HG03159 (cell line): ENCODE results near the gene RAI14.
"Not testable (repeated sequence)": the region's sequence is repeated elsewhere in the genome, so short reads cannot be mapped to it uniquely, and the experiment has no call there.

Experiments
- ATAC-seq: cut with Tn5 transposase; IDR thresholded peaks from one replicate; pipeline ENCODE4 v1.9.1; 2021; ENCODE audit warnings: mild to moderate bottlenecking, moderate library complexity; ENCODE audit not compliant: unreplicated experiment

The RAI14 gene

GRCh38 chr5:34758514-34758913 is 102.4 kb downstream of the RAI14 start:
- ATAC-seq: no peak

GRCh38 chr5:34759213-34759612 is 103.1 kb downstream of the RAI14 start:
- not testable (repeated sequence) for ATAC-seq

- no peak for ATAC-seq
Observed at GRCh38 chr5:34765662-34766061, 109.5 kb downstream of the RAI14 start.

- ATAC-seq: no peak
Observed at GRCh38 chr5:34767180-34767579, 111.1 kb downstream of the RAI14 start.

DNA sequence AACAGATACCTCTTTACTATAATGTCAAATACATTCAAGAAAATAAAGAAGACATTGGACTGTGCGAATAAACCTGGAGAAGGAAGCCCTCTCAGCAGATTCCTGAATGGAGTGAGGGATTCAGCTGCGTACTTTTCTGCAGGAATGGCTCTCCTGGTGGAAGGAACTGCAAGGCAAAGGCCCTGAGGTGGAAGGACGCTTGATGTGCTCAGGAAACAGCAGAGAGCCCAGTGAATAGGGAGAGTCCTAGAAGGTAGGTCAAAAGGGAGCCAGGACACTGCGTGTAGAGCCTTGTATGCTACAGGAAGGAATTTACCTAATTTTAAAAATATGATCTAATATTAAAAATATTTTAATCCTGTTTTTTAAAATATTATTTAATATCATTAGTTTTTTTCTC is 114.4 kb downstream of the RAI14 start:
- no peak for ATAC-seq

DNA sequence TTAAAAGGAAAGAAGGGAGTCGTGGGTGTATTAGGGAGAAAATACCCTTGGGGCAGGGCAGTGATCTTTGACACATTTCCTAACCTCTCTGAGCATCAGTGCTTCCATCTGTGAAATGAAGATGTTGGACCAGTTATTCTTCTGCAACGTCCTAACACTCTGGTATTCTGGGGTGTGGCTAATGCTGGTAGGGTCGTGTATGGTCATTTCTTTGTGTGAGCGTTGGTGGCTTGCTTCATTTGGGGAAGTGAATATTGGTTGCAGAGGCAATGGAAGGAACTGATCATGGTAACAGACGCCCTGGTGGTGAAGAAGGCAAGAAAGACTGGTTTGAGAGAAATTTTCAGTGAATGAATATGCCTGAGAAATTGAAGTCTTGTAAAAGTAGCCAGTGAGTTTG is 114.9 kb downstream of the RAI14 start:
- ATAC-seq: no peak

- no peak for ATAC-seq
Observed at GRCh38 chr5:34772267-34773098, 116.4 kb downstream of the RAI14 start.

GRCh38 chr5:34774139-34774538 is 118.0 kb downstream of the RAI14 start:
- no peak for ATAC-seq

DNA sequence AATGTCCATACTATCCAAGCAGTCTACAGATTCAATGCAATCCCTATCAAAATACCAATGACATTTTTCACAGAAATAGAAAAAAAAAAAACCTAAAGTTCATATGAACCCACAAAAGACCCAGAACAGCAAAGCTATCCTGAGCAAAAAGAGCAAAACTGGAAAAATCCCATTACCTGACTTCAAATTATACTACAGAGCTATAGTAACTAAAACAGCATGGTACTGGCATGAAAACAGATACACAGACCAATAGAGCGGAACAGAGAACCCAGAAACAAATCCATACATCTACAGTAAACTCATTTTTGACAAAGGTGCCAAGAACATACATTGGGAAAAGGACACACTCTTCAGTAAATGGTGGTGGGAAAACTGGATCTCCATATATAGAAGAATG is 118.5 kb downstream of the RAI14 start:
- ATAC-seq: not testable (repeated sequence)

GRCh38 chr5:34775886-34776285 is 119.8 kb downstream of the RAI14 start:
- ATAC-seq: no peak

DNA sequence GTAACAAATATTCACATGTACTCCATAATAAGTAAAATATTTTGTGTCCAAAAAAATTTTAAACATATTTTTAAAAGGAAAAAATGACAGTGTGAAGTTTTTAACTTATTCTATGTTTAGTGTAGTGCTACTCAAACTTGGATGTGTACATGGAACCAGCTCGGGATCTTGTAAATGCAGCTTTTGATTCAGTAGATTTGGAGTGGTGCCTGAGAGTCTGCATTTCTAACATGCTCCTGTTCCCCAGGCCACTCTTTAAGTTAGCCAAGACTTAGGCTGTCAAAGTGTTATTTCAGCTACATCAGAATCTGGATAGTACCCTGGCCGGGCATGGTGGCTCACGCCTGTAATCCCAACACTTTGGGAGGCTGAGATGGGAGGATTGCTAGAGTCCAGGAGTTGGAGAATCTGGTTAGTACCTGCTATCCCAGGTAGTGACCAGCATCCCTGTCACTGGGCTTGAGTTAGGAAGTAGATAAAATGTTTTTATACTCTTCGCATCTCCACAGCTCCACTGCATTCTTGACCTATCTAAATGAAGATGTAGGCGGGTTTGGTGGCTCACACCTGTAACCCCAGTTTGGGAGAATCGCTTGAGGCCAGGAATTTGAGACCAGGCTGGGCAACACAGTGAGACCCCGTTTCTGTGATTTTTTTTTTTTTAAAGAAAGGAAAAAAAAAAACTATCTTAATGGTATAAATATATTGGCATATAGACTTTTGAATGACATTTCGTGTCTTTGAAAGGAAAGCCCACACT is 122.1 kb downstream of the RAI14 start:
- no peak for ATAC-seq

DNA sequence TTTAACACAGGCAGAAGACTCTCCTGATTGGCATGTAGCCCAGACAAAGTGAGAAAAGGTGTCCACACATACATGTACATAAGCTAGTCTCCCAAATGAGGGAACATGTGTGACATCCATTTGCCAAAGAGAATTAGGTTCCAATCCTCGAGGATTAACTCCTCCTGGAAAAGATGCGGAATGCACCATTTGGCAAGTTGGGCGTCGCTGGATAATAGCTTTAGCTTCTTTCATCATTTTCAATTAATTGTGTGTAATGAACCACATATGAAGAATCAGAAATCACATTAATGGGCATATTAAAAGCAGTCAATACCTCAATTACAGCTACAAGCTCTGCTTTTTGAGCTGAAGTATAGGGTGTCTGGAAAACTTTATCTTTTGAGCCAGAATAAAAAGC is 127.8 kb downstream of the RAI14 start:
- not testable (repeated sequence) for ATAC-seq

DNA sequence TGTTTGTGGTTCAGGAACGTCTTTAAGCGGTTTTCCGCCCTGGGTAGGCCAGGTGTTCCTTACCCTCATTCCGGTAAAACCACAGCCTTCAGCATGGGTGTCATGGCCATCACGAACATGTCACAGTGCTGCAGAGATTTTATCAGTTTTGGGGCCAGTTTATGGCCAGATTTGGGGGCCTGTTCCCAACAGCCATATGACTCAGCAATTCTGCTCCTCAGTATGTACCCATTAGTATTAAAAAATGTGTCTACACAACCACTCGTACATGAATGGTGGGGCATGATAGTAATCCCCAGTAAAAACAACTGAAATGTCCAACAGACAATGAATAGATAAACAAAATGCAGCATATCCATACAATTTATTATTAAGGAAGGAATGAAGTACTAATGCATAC is 130.9 kb downstream of the RAI14 start:
- ATAC-seq: no peak

DNA sequence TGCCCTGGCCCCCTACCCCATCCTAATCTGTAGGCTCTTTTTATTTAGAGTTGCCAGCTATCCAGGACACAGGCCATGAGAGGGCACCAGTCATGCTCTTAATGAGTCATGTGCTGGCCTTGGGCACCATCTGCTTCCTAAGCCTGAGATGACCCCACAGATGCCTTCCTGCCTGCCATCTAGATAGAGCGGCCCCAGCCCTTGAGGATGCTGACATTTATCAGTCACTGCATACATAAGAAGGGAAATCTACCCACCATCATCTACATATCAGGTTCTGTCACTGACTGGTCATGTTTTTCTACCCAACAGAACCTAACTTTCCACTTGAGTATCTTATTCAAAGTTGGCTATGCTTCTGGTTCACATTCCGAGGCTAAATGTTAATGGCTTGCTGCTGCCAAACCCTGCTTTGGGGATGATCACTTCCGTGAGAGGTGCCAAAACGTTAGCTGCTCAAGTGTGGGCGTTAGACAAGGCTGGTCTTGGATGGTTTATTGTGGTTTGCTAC is 132.9 kb downstream of the RAI14 start:
- no peak for ATAC-seq

- no peak for ATAC-seq
Observed at GRCh38 chr5:34789639-34790038, 133.5 kb downstream of the RAI14 start.

- ATAC-seq: no peak
Observed at GRCh38 chr5:34790069-34790468, 133.9 kb downstream of the RAI14 start.

DNA sequence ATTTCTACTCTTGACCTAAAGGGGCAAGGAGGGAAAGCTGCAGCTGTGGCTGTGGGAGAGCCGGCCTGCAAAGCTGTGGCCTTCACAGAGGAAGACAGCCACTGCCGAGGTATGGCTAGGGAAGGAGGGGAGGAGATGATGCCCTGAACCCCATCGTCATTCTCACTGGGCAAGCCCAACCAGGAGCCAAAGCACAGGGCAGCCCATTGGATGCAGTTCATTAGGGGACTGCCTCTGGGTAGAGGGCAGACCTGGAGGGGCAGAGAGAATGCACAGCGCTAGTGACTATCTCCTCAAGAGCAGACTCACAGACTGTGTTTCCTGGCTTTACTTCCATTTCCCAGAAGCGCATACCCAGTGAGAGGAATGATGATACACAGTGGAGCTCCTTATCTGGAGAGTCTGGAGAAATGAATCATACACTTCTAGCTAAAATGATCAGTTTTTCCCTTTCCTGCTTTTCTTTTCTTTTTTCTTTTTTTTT is 135.7 kb downstream of the RAI14 start:
- ATAC-seq: no peak

DNA sequence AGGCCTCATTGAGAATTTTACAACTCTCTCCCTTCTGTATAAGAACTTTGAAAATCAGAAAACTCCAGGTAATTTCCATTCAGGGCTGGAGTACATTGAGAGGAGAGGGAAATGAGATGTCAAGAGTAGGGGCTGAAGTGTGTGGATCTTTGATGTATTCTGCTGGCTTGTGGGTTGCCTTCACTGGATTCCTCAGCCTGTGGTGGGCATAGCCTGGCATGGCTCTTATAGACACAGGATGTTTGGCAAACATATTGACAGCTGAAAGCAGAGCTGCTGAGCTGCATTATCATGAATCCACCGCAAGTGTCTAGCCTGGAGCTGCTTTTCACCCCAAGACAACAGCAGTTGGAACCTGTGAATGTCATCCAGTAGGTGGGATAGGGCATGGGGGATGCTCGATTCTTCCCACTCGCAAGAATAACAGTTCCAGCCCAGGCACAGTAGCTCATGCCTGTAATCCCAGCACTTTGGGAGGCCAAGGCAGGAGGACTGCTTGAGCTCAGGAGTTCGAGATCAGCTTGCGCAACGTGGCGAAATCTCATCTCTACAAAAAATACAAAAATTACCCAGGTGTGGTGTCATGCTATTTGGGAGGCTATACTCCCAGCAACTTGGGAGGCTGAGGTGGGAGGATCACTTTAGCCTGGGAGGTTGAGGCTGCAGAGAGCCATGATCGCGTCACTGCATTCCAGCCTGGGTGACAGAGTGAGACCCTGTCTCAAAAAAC is 146.9 kb downstream of the RAI14 start:
- ATAC-seq: no peak

GRCh38 chr5:34803974-34804732 is 148.0 kb downstream of the RAI14 start:
- ATAC-seq: no peak

GRCh38 chr5:34804913-34805312 is 148.8 kb downstream of the RAI14 start:
- no peak for ATAC-seq
